Measurements from ENCODE around the gene FHOD1.

GRCh38 chr16:67248401-67249177 is 1.3 kb upstream of the FHOD1 start, which contains the start of gene SLC9A5:
- TF ChIP-seq, protein P1, sequence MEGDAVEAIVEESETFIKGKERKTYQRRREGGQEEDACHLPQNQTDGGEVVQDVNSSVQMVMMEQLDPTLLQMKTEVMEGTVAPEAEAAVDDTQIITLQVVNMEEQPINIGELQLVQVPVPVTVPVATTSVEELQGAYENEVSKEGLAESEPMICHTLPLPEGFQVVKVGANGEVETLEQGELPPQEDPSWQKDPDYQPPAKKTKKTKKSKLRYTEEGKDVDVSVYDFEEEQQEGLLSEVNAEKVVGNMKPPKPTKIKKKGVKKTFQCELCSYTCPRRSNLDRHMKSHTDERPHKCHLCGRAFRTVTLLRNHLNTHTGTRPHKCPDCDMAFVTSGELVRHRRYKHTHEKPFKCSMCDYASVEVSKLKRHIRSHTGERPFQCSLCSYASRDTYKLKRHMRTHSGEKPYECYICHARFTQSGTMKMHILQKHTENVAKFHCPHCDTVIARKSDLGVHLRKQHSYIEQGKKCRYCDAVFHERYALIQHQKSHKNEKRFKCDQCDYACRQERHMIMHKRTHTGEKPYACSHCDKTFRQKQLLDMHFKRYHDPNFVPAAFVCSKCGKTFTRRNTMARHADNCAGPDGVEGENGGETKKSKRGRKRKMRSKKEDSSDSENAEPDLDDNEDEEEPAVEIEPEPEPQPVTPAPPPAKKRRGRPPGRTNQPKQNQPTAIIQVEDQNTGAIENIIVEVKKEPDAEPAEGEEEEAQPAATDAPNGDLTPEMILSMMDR (IDR thresholded peaks at IDR 0.05 in 8 of 11, conservative IDR thresholded peaks at IDR 0.05 in 3 of 11) = peak in 4 of 11 experiments; percentile 14 to 29 (median 28)
- TF ChIP-seq POLR2AphosphoS5 (IDR thresholded peaks at IDR 0.05) (peak in 2 of 3 donors; percentile 42 to 50), POLR2A (IDR thresholded peaks at IDR 0.05) (no peak)

All from spleen (tissue), 7 donors.